GM18867 (cell line): Measurements from ENCODE around the gene MMP7.
"Not testable (repeated sequence)": the region's sequence is repeated elsewhere in the genome, so short reads cannot be mapped to it uniquely, and the experiment has no call there.

Experiments
- ATAC-seq: cut with Tn5 transposase; IDR thresholded peaks from one replicate; pipeline ENCODE4 v1.9.1; 2021; ENCODE audit warnings: mild to moderate bottlenecking, moderate library complexity; ENCODE audit not compliant: unreplicated experiment

The MMP7 gene

GRCh38 chr11:102544594-102544993 is 14.0 kb upstream of the MMP7 start:
- ATAC-seq, result no peak

GRCh38 chr11:102539567-102539966 is 9.0 kb upstream of the MMP7 start:
- ATAC-seq, result no peak

- no peak for ATAC-seq
Measured at GRCh38 chr11:102538932-102539331, 8.4 kb upstream of the MMP7 start.

- ATAC-seq, result peak; percentile 39
Measured at GRCh38 chr11:102534261-102534872, 3.8 kb upstream of the MMP7 start.

- ATAC-seq, result no peak
Measured at GRCh38 chr11:102528618-102529017, 1.9 kb downstream of the MMP7 start.

- no peak for ATAC-seq
Measured at GRCh38 chr11:102527684-102528083, 2.9 kb downstream of the MMP7 start.

- no peak for ATAC-seq
Measured at GRCh38 chr11:102527041-102527440, 3.5 kb downstream of the MMP7 start.

GRCh38 chr11:102523887-102524286 is 6.7 kb downstream of the MMP7 start:
- ATAC-seq, result no peak

- ATAC-seq, result no peak
Measured at GRCh38 chr11:102523189-102523570, 7.4 kb downstream of the MMP7 start.

- peak; percentile 74 for ATAC-seq
Measured at GRCh38 chr11:102522312-102523188, 8.0 kb downstream of the MMP7 start.

- no peak for ATAC-seq
Measured at GRCh38 chr11:102521121-102521520, 9.4 kb downstream of the MMP7 start.

- no peak for ATAC-seq
Measured at GRCh38 chr11:102520514-102520913, 10.0 kb downstream of the MMP7 start.

GRCh38 chr11:102518296-102519094 is 12.1 kb downstream of the MMP7 start:
- no peak for ATAC-seq

- no peak for ATAC-seq
Measured at GRCh38 chr11:102517670-102518069, 12.9 kb downstream of the MMP7 start.

- no peak for ATAC-seq
Measured at GRCh38 chr11:102516179-102516578, 14.4 kb downstream of the MMP7 start.

GRCh38 chr11:102513869-102514268 is 16.7 kb downstream of the MMP7 start:
- ATAC-seq, result no peak

- no peak for ATAC-seq
Measured at GRCh38 chr11:102510439-102511135, 20.0 kb downstream of the MMP7 start.

- ATAC-seq, result not testable (repeated sequence)
Measured at GRCh38 chr11:102502831-102503230, 27.7 kb downstream of the MMP7 start.

- no peak for ATAC-seq
Measured at GRCh38 chr11:102500829-102501228, 29.7 kb downstream of the MMP7 start.

- ATAC-seq, result no peak
Measured at GRCh38 chr11:102499931-102500330, 30.6 kb downstream of the MMP7 start.

GRCh38 chr11:102499151-102499550 is 31.4 kb downstream of the MMP7 start:
- ATAC-seq, result no peak
